Hematopoietic multipotent progenitor cell treated with erythropoietin and hydrocortisone succinate and interleukin-3 and kit ligand, for 6 days (in vitro differentiated cells): ENCODE results near the gene CNTNAP2.

Experiments
- DNase-seq: peaks from one replicate; pipeline ENCODE4 v3.0.0-alpha.2; 2015

The CNTNAP2 gene

GRCh38 chr7:148079206-148080080 lies 1962.8 kb downstream of the CNTNAP2 start:
- no peak for DNase-seq

- DNase-seq = no peak
These were observed 1966.8 kb downstream of the CNTNAP2 start for GRCh38 chr7:148083448-148083847.

GRCh38 chr7:148084138-148084537 lies 1967.5 kb downstream of the CNTNAP2 start:
- peak; percentile 70 for DNase-seq

- DNase-seq = no peak
These were observed 1975.3 kb downstream of the CNTNAP2 start for GRCh38 chr7:148091882-148092281.

DNA sequence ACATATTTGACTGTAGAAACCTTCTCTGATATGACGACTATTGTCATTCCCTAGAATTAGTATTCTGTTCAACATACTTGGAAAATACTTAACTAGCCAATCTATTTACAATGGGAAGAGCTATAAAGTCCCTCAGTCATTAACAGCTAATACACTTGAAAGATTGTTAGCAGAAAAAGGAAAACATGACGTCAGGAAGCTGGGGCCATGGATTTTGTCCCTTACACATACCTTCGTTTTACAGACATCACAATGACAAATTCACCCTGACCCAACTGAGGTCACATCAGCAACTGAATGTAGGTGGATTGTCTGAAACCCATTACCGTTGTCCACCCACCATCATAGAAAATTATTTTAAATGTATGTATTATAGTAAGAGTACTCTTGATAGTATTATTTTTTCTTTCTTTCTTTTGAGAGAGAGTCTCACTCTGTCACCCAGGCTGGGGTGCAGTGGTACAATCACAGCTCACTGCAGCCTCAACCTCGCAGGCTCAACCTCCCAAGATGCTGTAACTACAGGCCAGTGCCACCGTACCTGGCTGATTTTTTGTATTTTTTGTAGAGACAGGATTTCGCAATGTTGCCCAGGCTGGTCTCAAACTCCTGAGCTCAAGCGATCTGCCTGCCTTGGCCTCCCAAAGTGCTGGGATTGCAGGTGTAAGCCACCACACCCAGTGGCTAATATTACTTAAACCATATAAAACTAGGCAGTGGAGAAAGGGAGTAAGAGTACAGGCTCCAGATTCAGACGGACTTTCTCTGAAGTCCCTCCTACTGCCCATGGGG lies 1977.0 kb downstream of the CNTNAP2 start:
- DNase-seq = no peak

DNA sequence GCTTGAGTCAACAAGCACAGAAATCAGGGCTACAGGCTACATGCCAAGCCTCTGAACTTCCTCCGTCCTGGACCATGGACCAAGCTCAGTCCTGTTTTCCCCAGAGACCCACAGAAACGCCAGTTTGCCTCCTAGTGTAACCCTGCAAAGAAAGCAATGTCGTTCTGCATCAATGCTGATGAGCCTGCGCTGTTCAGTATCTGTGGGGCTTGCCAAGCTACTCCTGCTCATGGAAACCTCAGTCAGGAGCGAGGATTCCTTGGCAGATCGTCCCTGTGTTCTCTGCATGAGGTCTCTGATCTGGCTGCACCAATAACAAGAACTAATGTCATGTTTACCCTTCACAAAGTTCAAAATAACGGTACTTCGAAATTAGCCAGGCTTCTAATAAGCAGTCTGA lies 1978.5 kb downstream of the CNTNAP2 start:
- no peak for DNase-seq

- DNase-seq = no peak
These were observed 1987.6 kb downstream of the CNTNAP2 start for GRCh38 chr7:148104136-148104716.

GRCh38 chr7:148104924-148105323 lies 1988.3 kb downstream of the CNTNAP2 start:
- DNase-seq = no peak

- no peak for DNase-seq
These were observed 1989.3 kb downstream of the CNTNAP2 start for GRCh38 chr7:148105853-148106252.

- no peak for DNase-seq
These were observed 1991.0 kb downstream of the CNTNAP2 start for GRCh38 chr7:148107443-148108127.

DNA sequence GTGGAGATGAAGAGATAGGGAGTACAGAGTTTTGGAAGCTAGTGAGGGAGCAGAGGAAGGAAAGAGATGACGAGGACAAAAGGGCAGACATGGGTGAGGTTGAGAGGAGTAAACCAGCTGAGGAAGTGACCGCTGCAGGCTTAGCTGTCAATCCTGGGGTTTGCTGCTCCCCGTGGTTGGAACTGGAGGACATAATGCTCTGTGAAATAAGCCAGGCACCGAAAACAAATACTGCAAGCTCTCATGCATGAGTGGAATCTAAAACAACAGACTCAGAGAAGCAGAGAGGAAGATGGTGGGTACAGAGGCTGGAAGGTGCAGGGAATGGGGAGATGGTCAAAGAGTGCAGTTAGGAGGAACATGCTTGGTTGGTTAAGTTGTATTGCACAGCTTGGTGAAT lies 1991.8 kb downstream of the CNTNAP2 start:
- DNase-seq = no peak

DNA sequence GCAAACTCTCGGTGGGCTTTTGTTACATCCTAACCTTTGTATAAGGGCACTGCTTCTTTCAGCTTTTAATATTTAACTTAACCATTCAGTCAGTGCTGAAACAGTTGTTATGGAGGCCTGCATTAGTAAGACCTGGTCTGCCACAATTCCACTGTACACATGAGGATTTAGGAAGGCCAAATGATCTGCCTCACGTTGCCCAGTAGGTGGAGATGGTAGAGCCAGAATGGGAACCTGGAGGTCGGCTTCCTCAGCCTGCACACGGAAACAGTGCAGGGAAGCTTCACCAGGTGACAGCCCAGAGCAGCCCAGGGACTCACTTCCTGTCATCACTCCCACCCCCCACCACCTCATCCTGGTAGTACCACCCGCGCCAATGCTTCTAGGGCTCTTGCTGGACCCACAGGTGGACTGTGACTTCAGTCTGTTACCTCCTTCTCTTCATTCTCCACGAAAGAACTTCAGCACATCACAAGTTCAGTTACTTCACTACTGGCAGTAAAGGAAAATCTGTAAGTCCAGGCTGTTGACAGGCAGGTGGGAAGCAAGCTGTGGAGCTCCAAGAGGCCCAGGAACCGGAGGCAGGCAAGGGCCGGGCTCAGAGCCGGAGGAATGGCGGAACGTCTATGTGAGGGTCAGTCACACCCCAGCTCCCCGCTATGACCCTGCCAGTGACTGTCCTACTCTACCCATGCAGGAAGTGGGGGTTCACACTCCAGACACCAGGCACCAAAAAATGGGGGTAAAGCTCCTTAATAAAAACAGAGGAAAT lies 1993.7 kb downstream of the CNTNAP2 start:
- DNase-seq = peak; percentile 2

- no peak for DNase-seq
These were observed 1998.2 kb downstream of the CNTNAP2 start for GRCh38 chr7:148114804-148115203.

DNA sequence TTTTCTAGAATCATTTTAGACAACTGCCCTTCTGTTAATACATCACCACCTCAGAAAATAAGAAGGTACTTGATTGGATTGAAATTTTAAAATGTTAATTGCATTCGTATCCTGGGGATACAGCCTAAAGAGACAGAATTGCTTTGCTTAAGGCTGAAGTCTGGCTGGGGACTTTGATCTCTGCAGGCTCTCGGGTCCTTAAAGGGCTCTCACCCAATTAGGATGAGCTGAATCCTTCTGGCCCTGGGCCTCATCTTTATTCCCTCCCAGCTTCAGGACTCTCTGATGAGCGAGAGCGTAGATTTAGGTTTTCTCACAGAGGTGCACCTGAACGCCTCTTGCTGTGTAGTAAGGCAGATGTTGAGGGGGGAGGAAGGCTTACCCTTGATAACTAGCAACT lies 1998.7 kb downstream of the CNTNAP2 start:
- DNase-seq = no peak

DNA sequence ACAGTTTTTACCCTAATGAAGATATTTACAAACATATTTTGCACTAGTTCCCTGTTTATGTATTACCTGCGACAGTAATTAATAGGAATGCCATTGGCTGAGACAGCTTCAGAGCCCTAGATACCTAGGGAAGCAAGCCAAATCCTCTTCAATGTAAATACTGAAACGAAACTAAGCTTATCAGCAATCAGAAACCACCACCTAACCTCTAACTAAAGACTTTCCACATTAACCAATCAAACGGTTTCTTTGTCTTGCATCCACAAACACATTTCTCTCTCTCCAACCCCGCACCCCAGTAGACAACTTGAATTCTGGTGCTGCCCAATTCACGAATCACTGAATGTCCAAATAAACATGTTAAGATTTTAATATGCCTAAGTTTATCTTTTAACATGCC lies 1999.6 kb downstream of the CNTNAP2 start:
- peak; percentile 10 for DNase-seq

GRCh38 chr7:148116829-148117403 lies 2000.3 kb downstream of the CNTNAP2 start:
- DNase-seq = no peak

DNA sequence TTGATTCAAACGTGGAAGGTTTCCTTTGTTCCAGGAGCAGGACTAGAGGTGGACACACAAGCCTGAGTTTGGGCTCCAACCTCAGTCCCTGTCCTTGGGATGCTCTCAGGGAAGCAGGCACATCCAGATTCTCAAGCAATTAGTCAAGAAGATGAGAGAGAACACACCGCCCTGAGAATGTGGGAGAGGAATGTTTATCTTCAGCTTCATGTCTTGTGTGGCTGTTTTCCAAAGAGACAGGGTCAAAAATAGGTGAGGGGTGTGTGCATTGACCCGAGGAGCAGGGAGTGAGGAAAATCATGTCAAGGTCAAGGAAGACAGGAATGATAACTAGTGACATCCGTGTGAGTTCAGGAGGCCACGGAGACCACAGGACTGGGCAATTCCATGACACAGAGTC lies 2001.8 kb downstream of the CNTNAP2 start:
- DNase-seq = no peak

- DNase-seq = no peak
These were observed 2004.8 kb downstream of the CNTNAP2 start for GRCh38 chr7:148121401-148121800.

DNA sequence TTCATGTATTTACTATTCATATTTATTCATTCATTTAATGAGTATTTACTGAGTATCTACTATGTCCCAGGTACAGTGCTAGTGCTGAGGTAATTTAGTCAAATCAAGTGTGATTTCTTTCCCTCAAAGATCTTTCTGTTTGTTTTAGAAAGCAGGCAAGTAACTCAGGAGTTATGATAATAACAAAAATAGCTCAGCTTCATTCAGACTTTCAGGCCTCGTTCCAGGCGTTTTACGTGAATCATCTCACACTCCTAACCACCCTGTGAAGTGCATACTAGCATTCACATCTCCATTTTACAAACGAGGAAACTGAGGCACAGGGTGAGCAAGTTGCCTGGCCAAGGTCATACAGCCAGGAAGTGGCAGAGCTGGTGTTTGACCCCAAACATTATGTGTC lies 2005.2 kb downstream of the CNTNAP2 start:
- no peak for DNase-seq

- DNase-seq = no peak
These were observed 2007.9 kb downstream of the CNTNAP2 start for GRCh38 chr7:148124477-148124876.

DNA sequence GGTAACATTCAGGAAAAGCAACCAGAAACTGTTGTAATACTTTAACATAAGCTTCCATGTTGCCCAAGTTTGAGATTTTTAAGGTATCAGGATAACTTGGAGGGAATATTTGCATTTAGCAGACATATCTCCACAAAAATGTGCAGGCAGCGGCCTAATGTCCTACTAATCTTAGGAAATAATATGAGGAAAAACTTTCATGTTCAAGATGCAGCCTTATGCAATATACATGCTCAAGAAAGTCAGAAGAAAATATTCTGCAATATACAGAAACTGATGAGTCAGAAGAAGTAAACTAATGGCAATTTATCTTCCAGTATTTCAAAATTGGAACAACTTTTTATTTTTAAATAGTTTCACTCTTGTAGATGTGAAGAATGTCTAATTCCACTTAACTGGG lies 2010.8 kb downstream of the CNTNAP2 start:
- DNase-seq = no peak

DNA sequence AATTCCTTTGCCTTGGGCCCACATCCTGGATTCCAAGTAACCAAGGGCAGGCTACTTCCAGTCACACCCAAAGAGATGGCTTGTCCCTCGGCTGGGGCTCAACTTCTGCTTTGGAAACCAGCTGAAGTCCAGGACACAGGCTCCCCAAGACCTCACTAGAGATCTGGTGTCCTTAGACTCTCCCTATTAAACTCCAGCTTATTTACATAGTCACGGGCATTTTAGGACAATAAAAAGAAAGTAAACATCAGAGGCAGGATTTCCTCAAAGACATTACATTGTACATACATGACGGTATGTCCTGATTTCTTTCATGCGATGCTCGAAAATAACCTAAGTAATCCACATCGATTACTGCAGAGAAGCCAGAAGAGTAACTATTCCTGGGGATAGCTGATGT lies 2012.4 kb downstream of the CNTNAP2 start:
- DNase-seq = no peak
